Stomach (tissue), 9 donors: Measurements from ENCODE around the gene CLCNKA. TPM values are rescaled to one million over a fixed set of nuclear protein-coding genes. Genes with fewer than 3 reads are reported as not detected.

ENCODE experiments used
- DNase-seq, 2 donors: peaks; one replicate each; pipeline versions ENCODE4 v3.0.0 to v3.0.0-alpha.2; 2013 to 2019
- H3K27ac ChIP-seq, 5 donors: fragments of 200-600 bp in 4 of 5; sonication (generic) in 4 of 5; one replicate each; pipeline ENCODE4 v1.5.1; 2013 to 2019; ENCODE audit warnings: mild to moderate bottlenecking in 1 of 5, moderate library complexity in 1 of 5
- H3K27me3 ChIP-seq, 3 donors: fragments of 200-600 bp; sonication (generic); one replicate each; pipeline ENCODE4 v1.5.1; 2017 to 2019; ENCODE audit warnings: mixed run types in 1 of 3
- H3K36me3 ChIP-seq, 4 donors: fragments of 200-600 bp; sonication (generic); 1 replicate in 3 of 4; 2 replicates in 1 of 4; pipeline ENCODE4 v1.5.1; 2016 to 2019
- H3K4me1 ChIP-seq, 4 donors: fragments of 200-600 bp; sonication (generic); one replicate each; pipeline ENCODE4 v1.5.1; 2016 to 2019
- H3K4me3 ChIP-seq, 4 donors: fragments of 200-600 bp; sonication (generic) in 3 of 4; one replicate each; pipeline ENCODE4 v1.5.1; 2016 to 2019; ENCODE audit warnings: mild to moderate bottlenecking in 1 of 4
- H3K9me3 ChIP-seq, 4 donors: fragments of 200-600 bp; sonication (generic); one replicate each; pipeline ENCODE4 v1.5.1; 2016 to 2019
- CTCF ChIP-seq, 7 experiments: fragments of 450-650 bp in 4 of 7; fragments of 200-600 bp in 3 of 7; sonication (generic) in 3 of 7; IDR thresholded peaks; one replicate each; pipeline ENCODE4 v1.5.1; 2016 to 2019; ENCODE audit warnings: antibody characterized with exemption in 7 of 7, control low read depth in 2 of 7, mild to moderate bottlenecking in 1 of 7
- EP300 ChIP-seq: sonication (generic); formaldehyde crosslinking; IDR thresholded peaks from one replicate; pipeline ENCODE4 v1.6.1; 2017; ENCODE audit warnings: antibody characterized with exemption
- POLR2A ChIP-seq, 4 donors: fragments of 450-650 bp; IDR thresholded peaks; one replicate each; pipeline ENCODE4 v1.6.1; 2016; ENCODE audit warnings: antibody characterized with exemption in 4 of 4, control low read depth in 2 of 4, mild to moderate bottlenecking in 1 of 4, moderate library complexity in 1 of 4
- POLR2AphosphoS5 ChIP-seq, 3 donors: sonication (generic); formaldehyde crosslinking; IDR thresholded peaks; one replicate each; pipeline ENCODE4 v1.6.1; 2016; ENCODE audit warnings: antibody characterized with exemption in 3 of 3
- WGBS, 5 donors: extraction: QIAGEN DNeasy Blood & Tissue Kit in 3 of 5; methylation state at CpG; one replicate each; pipeline versions ENCODE4 v1.1.5 to v1.1.7; 2013 to 2018; 5-methylcytosine and 5-hydroxymethylcytosine counted together
- intact Hi-C: fragments of 100-400 bp; cut with DNase I; formaldehyde crosslinking; loops from one replicate; pipeline ENCODE4 v1.15.1; 2023; ENCODE audit warnings: low total_unique reads
- polyA plus RNA-seq, 3 donors: library from polyadenylated mRNA; stranded (reverse); fragments of 200-250 nt; gene quantifications; one replicate each; pipeline ENCODE4 v1.2.3, GENCODE V29; 2013
- total RNA-seq, 5 donors: library from RNA; depleted of rRNA; stranded (reverse); fragments of >200 nt; gene quantifications; one replicate each; pipeline versions ENCODE4 v1.1.0 to v1.2.3, GENCODE V29; 2014 to 2016
- donor health status: healthy with polysubstance abuse.
- donor health status: Bipolar disorder and iron deficiency.
- donor health status: healthy.

Gene CLCNKA
- total and polyA plus RNA-seq, 8 donors: 0.55 to 16.1 (median 4.5) TPM; not detected in 2

GRCh38 chr1:15991427-15992186 lies 30.2 kb upstream of the CLCNKA start:
- DNase-seq: no peak
- H3K27ac ChIP-seq: no peak overlapping the region
- H3K27me3 ChIP-seq: no peaks in the 10 kb centered on the region
- WGBS, 5 donors: 84 to 91% (median 85%) methylated on average over 7 to 11 of the region's 11 CpGs
- TF ChIP-seq POLR2AphosphoS5 (IDR thresholded peaks at IDR 0.05) (no peak), POLR2A (IDR thresholded peaks at IDR 0.05) (no peak), EP300 (no peak), CTCF (IDR thresholded peaks at IDR 0.05) (no peak)
- H3K4me1 ChIP-seq: peaks cover 0 to 10% (median 0%) of the 10 kb centered on the region in 4 donors
- no peaks in the 10 kb centered on the region for H3K36me3 ChIP-seq
- H3K9me3 ChIP-seq: no peaks in the 10 kb centered on the region
- no peak overlapping the region for H3K4me3 ChIP-seq
- intact Hi-C loops: loop anchor here (10.0 kb wide), 1 partner anchor 177 kb away; no protein-coding TSS in a partner anchor

- Histone ChIP-seq H3K36me3 (no peaks in the 10 kb centered on the region), H3K4me3 (no peak overlapping the region), H3K9me3 (no peaks in the 10 kb centered on the region), H3K27ac (no peak overlapping the region), H3K4me1 (peaks cover 0 to 10% (median 0%) of the 10 kb centered on the region in 4 donors), H3K27me3 (no peaks in the 10 kb centered on the region)
- 86 to 93% (median 89%) methylated on average over 7 of the region's 7 CpGs for WGBS, 5 donors
- DNase-seq: no peak
- TF ChIP-seq POLR2AphosphoS5 (IDR thresholded peaks at IDR 0.05) (no peak), CTCF (IDR thresholded peaks at IDR 0.05) (no peak), EP300 (no peak), POLR2A (IDR thresholded peaks at IDR 0.05) (no peak)
- intact Hi-C loops: loop anchor here (10.0 kb wide), 1 partner anchor 177 kb away; no protein-coding TSS in a partner anchor
These were observed 29.7 kb upstream of the CLCNKA start for GRCh38 chr1:15992187-15992553.

- 77 to 88% (median 81%) methylated on average over 7 to 17 of the region's 17 CpGs for WGBS, 5 donors
- no peak for TF ChIP-seq EP300
- TF ChIP-seq CTCF (IDR thresholded peaks at IDR 0.05): no peak
- no peak for TF ChIP-seq POLR2AphosphoS5 (IDR thresholded peaks at IDR 0.05)
- TF ChIP-seq POLR2A (IDR thresholded peaks at IDR 0.05): no peak
- no peaks in the 10 kb centered on the region for H3K9me3 ChIP-seq
- H3K27ac ChIP-seq: no peak overlapping the region
- H3K27me3 ChIP-seq: no peaks in the 10 kb centered on the region
- intact Hi-C loops: loop anchor here (10.0 kb wide), 1 partner anchor 178 kb away; no protein-coding TSS in a partner anchor
- peaks cover 0 to 10% (median 0%) of the 10 kb centered on the region in 4 donors for H3K4me1 ChIP-seq
- H3K36me3 ChIP-seq: no peaks in the 10 kb centered on the region
- no peak for DNase-seq
- no peak overlapping the region for H3K4me3 ChIP-seq
These were observed 29.0 kb upstream of the CLCNKA start for GRCh38 chr1:15992582-15993500.

- 84 to 93% (median 92%) methylated on average over 9 to 15 of the region's 15 CpGs for WGBS, 5 donors
- DNase-seq: no peak
- Histone ChIP-seq H3K9me3 (no peaks in the 10 kb centered on the region), H3K27ac (no peak overlapping the region), H3K36me3 (no peaks in the 10 kb centered on the region), H3K27me3 (no peaks in the 10 kb centered on the region), H3K4me1 (peaks cover 0 to 10% (median 0%) of the 10 kb centered on the region in 4 donors), H3K4me3 (no peak overlapping the region)
- no peak for TF ChIP-seq CTCF (IDR thresholded peaks at IDR 0.05)
- TF ChIP-seq POLR2AphosphoS5 (IDR thresholded peaks at IDR 0.05): no peak
- no peak for TF ChIP-seq EP300
- intact Hi-C loops: loop anchor here (10.0 kb wide), 1 partner anchor 179 kb away; no protein-coding TSS in a partner anchor
These were observed 28.2 kb upstream of the CLCNKA start for GRCh38 chr1:15993666-15994065.
